ENCODE measurements around the gene SFXN3. TPM values are rescaled to one million over a fixed set of nuclear protein-coding genes. Genes with fewer than 3 reads are reported as not detected.

SFXN3 gene
- total and polyA plus RNA-seq, 2 of the 13 experiments (the other 11 are each of a cell fraction or from before 2014, with no cell fraction given), result 16.8 to 71.5 TPM

GRCh38 chr10:101046332-101047238 is 15.6 kb downstream of the SFXN3 start (continued):
- no peak for TF ChIP-seq SOX13 (IDR thresholded peaks at IDR 0.05)
- TF ChIP-seq SOX13 (CRISPR knock-in tag; conservative IDR thresholded peaks at IDR 0.05 in 1 of 2, IDR thresholded peaks at IDR 0.05 in 1 of 2), result peak in 1 of 2 experiments; percentile 12; a peak in 1 of 4 replicates
- no peak for TF ChIP-seq ZNF256 (CRISPR knock-in tag; conservative IDR thresholded peaks at IDR 0.05)
- 0 out of 2 replicates have a peak, but pooled peaks have one; percentile 14 for TF ChIP-seq RXRA (CRISPR knock-in tag; IDR thresholded peaks at IDR 0.05)
- TF ChIP-seq ZNF775 (CRISPR knock-in tag; IDR thresholded peaks at IDR 0.05; ENCODE audit: borderline replicate concordance), result no peak
- no peak for TF ChIP-seq PCBP2 (optimal IDR thresholded peaks at IDR 0.05; ENCODE audit: low read depth, low read length, poor library complexity, severe bottlenecking)
- TF ChIP-seq PHF20 (CRISPR knock-in tag; IDR thresholded peaks at IDR 0.05), result no peak
- TF ChIP-seq PATZ1 (CRISPR knock-in tag; IDR thresholded peaks at IDR 0.05), result no peak
- no peak for TF ChIP-seq NONO (IDR thresholded peaks at IDR 0.05)
- TF ChIP-seq NONO (CRISPR knock-in tag; conservative IDR thresholded peaks at IDR 0.05), result no peak
- TF ChIP-seq RARA (CRISPR knock-in tag; IDR thresholded peaks at IDR 0.05), result peak; percentile 11; the same call in 1 of the 2 replicates
- TF ChIP-seq MTA3 (CRISPR knock-in tag; IDR thresholded peaks at IDR 0.05), result no peak
- 0 out of 2 replicates have a peak, but pooled peaks have one; percentile 31 for TF ChIP-seq ZSCAN25 (CRISPR knock-in tag; IDR thresholded peaks at IDR 0.05)
- peak; percentile 47 for TF ChIP-seq FOXA3 (CRISPR knock-in tag; IDR thresholded peaks at IDR 0.05)
- no peak for TF ChIP-seq ZBTB4 (CRISPR knock-in tag; IDR thresholded peaks at IDR 0.05; ENCODE audit: borderline replicate concordance)
- TF ChIP-seq E2F2 (CRISPR knock-in tag; IDR thresholded peaks at IDR 0.05; ENCODE audit: borderline replicate concordance), result no peak
- TF ChIP-seq TBX2 (CRISPR knock-in tag; IDR thresholded peaks at IDR 0.05; ENCODE audit: borderline replicate concordance), result peak; percentile 26; the same call in 1 of the 2 replicates
- 0 out of 2 replicates have a peak, but pooled peaks have one; percentile 7 for TF ChIP-seq ARID5B (CRISPR knock-in tag; IDR thresholded peaks at IDR 0.05)
